Activated CD8-positive, alpha-beta T cell treated with anti-CD3 and anti-CD28 coated beads for 36 hours (primary cell): ENCODE data around the gene ITPKB. TPM values are rescaled to one million over a fixed set of nuclear protein-coding genes. Genes with fewer than 3 reads are reported as not detected.

ENCODE experiments used
- ATAC-seq: fragments of 200-7000 bp; cut with Tn5 transposase; one replicate; pipeline ENCODE4 v1.10.0; 2021; ENCODE audit warnings: mild to moderate bottlenecking, moderate library complexity
- CTCF ChIA-PET: fragments of 350-600 bp; sonication (Branson Sonifier 250); formaldehyde crosslinking; loops from one replicate; lab custom pipeline; 2021; ENCODE audit warnings: antibody characterized with exemption; lab: Charles Lee
- POLR2A ChIA-PET: fragments of 350-600 bp; sonication (Branson Sonifier 250); formaldehyde crosslinking; loops from one replicate; lab custom pipeline; 2021; ENCODE audit warnings: antibody characterized with exemption; lab: Charles Lee
- DNase-seq: peaks from one replicate; pipeline ENCODE4 v3.0.0-alpha.2; 2020
- H3K27ac Mint-ChIP-seq: one replicate; pipeline ENCODE4 v1.8.0; 2021; ENCODE audit warnings: mild to moderate bottlenecking, mixed read lengths
- H3K27me3 Mint-ChIP-seq: one replicate; pipeline ENCODE4 v1.8.0; 2021; ENCODE audit warnings: mixed read lengths
- H3K36me3 Mint-ChIP-seq: one replicate; pipeline ENCODE4 v1.8.0; 2021; ENCODE audit warnings: low read depth, mixed read lengths
- H3K4me1 Mint-ChIP-seq: one replicate; pipeline ENCODE4 v1.8.0; 2021; ENCODE audit warnings: low read depth, mixed read lengths
- H3K4me3 Mint-ChIP-seq: one replicate; pipeline ENCODE4 v1.8.0; 2021; ENCODE audit warnings: mild to moderate bottlenecking, moderate library complexity, mixed read lengths
- H3K9me3 Mint-ChIP-seq: one replicate; pipeline ENCODE4 v1.8.0; 2021; ENCODE audit warnings: mixed read lengths
- intact Hi-C: fragments of 100-400 bp; cut with micrococcal nuclease; formaldehyde crosslinking; loops from one replicate; pipeline ENCODE4 v1.10.0; 2022
- total RNA-seq, 2 experiments: library from RNA; stranded (reverse); gene quantifications; one replicate each; pipeline ENCODE4 v1.2.3, GENCODE V29; 2021
- TF ChIP-seq, protein P1 (sequence below): fragments of 200-600 bp; IDR thresholded peaks from one replicate; pipeline ENCODE4 v1.8.0; 2022; ENCODE audit warnings: antibody characterized with exemption, mild to moderate bottlenecking

ITPKB gene
- total RNA-seq, 2 experiments from 2014 or later: 40.8 to 42.6 TPM

DNA sequence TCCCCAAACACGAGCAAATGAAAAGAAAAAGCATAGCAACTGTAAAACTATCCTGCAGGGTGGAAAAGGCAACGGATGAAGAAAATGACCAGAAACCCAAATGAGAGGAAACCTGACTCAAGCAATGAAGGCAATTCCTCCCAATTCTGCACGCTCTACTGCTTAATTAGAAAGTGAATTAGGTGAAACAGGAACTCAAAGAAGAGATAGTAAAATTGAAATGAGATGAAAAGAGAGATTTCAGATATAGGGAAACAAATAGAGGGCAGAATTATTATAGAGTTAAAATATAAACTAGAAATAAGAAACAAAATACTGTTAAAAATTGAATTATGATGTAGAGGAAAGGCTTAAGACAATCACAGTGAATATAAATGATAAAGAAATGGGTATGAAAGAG lies 27.5 kb upstream of the ITPKB start:
- H3K9me3 Mint-ChIP-seq: peaks cover 2% of the 10 kb centered on the region
- DNase-seq (no peak), ATAC-seq (no peak)
- intact Hi-C loops: no loop called here
- H3K36me3 Mint-ChIP-seq: no peaks in the 10 kb centered on the region
- CTCF ChIA-PET: no interaction called here
- H3K4me3 Mint-ChIP-seq: no peak overlapping the region
- POLR2A ChIA-PET: interaction anchor here (1.0 kb wide), 1 partner anchor 12 kb away, joined by 3 read pairs; no protein-coding TSS in a partner anchor
- TF ChIP-seq, protein P1, sequence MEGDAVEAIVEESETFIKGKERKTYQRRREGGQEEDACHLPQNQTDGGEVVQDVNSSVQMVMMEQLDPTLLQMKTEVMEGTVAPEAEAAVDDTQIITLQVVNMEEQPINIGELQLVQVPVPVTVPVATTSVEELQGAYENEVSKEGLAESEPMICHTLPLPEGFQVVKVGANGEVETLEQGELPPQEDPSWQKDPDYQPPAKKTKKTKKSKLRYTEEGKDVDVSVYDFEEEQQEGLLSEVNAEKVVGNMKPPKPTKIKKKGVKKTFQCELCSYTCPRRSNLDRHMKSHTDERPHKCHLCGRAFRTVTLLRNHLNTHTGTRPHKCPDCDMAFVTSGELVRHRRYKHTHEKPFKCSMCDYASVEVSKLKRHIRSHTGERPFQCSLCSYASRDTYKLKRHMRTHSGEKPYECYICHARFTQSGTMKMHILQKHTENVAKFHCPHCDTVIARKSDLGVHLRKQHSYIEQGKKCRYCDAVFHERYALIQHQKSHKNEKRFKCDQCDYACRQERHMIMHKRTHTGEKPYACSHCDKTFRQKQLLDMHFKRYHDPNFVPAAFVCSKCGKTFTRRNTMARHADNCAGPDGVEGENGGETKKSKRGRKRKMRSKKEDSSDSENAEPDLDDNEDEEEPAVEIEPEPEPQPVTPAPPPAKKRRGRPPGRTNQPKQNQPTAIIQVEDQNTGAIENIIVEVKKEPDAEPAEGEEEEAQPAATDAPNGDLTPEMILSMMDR: no peak
- H3K27ac Mint-ChIP-seq: no peak overlapping the region
- peaks cover 20% of the 10 kb centered on the region for H3K4me1 Mint-ChIP-seq
- H3K27me3 Mint-ChIP-seq: peaks cover 2% of the 10 kb centered on the region

DNA sequence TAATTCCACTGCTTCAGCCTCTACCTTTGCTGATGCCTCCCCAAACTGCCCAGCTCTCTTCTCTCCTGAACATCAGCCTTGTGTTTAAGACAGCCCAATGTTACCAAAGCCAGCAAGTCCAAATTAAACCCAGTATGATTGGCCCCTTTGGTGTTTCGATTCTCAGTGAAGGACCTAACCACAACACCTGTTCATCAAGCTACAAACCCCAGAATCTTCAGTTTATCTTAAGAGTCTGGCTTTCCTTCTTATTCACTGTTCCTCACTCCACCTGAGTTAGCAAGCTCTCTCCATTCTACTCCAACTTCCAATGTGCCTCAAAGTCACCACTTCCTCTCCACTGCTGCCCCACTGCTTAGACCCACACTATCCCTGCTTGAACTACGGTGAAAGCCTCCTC lies 25.5 kb upstream of the ITPKB start:
- TF ChIP-seq, protein P1: no peak
- ChIA-PET CTCF (interaction anchor here (1.2 to 1.5 kb wide), 2 partner anchors 38 to 138 kb away, joined by 3 read pairs; no protein-coding TSS in a partner anchor), POLR2A (no interaction called here)
- H3K27ac Mint-ChIP-seq: peak overlapping the region; percentile 7
- no peaks in the 10 kb centered on the region for H3K36me3 Mint-ChIP-seq
- peaks cover 2% of the 10 kb centered on the region for H3K27me3 Mint-ChIP-seq
- peaks cover 2% of the 10 kb centered on the region for H3K9me3 Mint-ChIP-seq
- ATAC-seq (peak; percentile 31), DNase-seq (no peak)
- H3K4me3 Mint-ChIP-seq: no peak overlapping the region
- intact Hi-C loops: no loop called here
- peaks cover 21% of the 10 kb centered on the region for H3K4me1 Mint-ChIP-seq

DNA sequence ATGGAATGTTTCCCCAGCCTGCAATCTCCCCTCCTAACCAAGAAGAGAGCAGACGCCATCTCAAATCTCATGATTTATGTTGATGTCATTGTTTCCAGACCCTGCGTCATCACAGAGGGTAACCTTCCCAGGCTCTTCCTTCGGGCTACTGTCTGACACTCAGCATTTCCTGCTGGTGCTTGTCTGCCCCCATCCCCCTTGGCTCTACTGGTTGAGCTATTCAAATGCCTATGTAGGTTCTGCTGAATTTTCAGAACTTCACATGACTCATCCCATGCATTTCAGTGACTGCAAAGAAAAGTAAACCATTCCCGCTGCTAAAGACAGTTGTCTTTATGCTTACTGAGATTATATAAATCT lies 24.8 kb upstream of the ITPKB start:
- Mint-ChIP-seq H3K9me3 (peaks cover 2% of the 10 kb centered on the region), H3K27ac (no peak overlapping the region), H3K4me1 (peaks cover 21% of the 10 kb centered on the region), H3K27me3 (peaks cover 2% of the 10 kb centered on the region), H3K36me3 (no peaks in the 10 kb centered on the region), H3K4me3 (no peak overlapping the region)
- ChIA-PET POLR2A (no interaction called here), CTCF (interaction anchor here (1.2 to 1.5 kb wide), 2 partner anchors 37 to 138 kb away, joined by 3 read pairs; no protein-coding TSS in a partner anchor)
- TF ChIP-seq, protein P1: no peak
- ATAC-seq (peak; percentile 74), DNase-seq (peak; percentile 42)
- intact Hi-C loops: no loop called here

DNA sequence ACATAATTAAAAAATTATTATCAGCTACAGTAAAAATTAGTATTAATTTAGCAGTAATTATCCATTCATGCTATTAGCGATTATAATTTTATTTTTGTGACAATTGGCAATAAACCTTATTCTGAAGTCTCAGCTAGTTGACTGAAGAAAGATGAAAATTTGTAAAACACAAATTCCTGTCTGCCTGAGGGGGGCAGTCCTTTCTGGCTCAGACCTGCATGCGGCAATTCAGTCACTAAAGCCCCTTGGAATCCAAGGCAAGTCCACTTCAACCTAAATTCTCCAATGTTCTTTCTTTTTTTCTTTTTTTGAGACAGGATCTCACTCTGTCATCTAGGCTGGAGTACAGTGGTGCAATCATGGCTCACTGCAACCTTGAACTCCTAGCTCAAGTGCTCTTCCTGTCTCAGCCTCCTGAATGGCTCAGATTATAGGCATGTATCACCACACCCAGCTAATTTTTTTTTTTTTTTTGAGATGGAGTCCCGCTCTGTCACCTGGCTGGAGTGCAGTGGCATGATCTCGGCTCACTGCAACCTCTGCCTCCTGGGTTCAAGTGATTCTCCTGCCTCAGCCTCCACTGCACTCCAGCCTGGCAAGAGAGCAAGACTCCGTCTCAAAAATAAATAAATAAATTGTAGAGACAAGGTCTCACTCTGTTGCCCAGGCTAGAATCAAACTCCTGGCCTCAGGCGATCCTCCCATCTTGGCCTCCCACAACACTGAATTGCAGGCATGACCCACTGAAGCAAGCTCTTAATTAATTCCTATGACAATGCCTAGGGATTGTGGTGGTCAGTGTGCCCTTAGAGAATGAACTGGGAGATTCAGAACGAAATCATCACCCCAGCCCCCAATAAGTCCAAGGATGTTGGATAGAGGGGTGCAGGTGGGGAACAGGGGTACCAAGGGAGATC lies 24.2 kb upstream of the ITPKB start:
- ATAC-seq (no peak), DNase-seq (no peak)
- Mint-ChIP-seq H3K36me3 (no peaks in the 10 kb centered on the region), H3K9me3 (peaks cover 2% of the 10 kb centered on the region), H3K4me1 (peaks cover 21% of the 10 kb centered on the region), H3K27ac (no peak overlapping the region), H3K4me3 (no peak overlapping the region), H3K27me3 (peaks cover 2% of the 10 kb centered on the region)
- TF ChIP-seq, protein P1: no peak
- ChIA-PET CTCF (interaction anchor here (0.8 to 1.5 kb wide), 4 partner anchors 10 to 65 kb away, joined by 3 to 4 read pairs (median 3); no protein-coding TSS in a partner anchor), POLR2A (interaction anchor here (1.2 kb wide), 2 partner anchors 14 to 59 kb away, joined by 3 read pairs; no protein-coding TSS in a partner anchor)
- intact Hi-C loops: no loop called here

- no peak for ATAC-seq
- no peak for DNase-seq
- peaks cover 21% of the 10 kb centered on the region for H3K4me1 Mint-ChIP-seq
- H3K27ac Mint-ChIP-seq: no peak overlapping the region
- peaks cover 2% of the 10 kb centered on the region for H3K9me3 Mint-ChIP-seq
- H3K27me3 Mint-ChIP-seq: peaks cover 2% of the 10 kb centered on the region
- CTCF ChIA-PET: interaction anchor here (0.8 to 1.3 kb wide), 2 partner anchors 11 to 48 kb away, joined by 3 to 4 read pairs; no protein-coding TSS in a partner anchor
- TF ChIP-seq, protein P1: no peak
- POLR2A ChIA-PET: interaction anchor here (1.2 kb wide), 2 partner anchors 13 to 58 kb away, joined by 3 read pairs; no protein-coding TSS in a partner anchor
- no peak overlapping the region for H3K4me3 Mint-ChIP-seq
- intact Hi-C loops: no loop called here
- no peaks in the 10 kb centered on the region for H3K36me3 Mint-ChIP-seq
Measured at GRCh38 chr1:226762055-226762454, 23.0 kb upstream of the ITPKB start.
